Ovary (tissue), 10 donors: Measurements from ENCODE around the gene PLPP2. TPM values are rescaled to one million over a fixed set of nuclear protein-coding genes. Genes with fewer than 3 reads are reported as not detected.

ENCODE experiments used
- DNase-seq, 5 donors: peaks; one replicate each; pipeline ENCODE4 v3.0.0-alpha.2; 2019 to 2020
- H3K27ac ChIP-seq, 2 donors: fragments of 200-600 bp; one replicate each; pipeline versions ENCODE4 v1.5.1 to v1.8.0; 2019 to 2022
- H3K27me3 ChIP-seq: fragments of 200-600 bp; one replicate; pipeline ENCODE4 v1.8.0; 2022
- H3K36me3 ChIP-seq: fragments of 200-600 bp; sonication (generic); one replicate; pipeline ENCODE4 v1.5.1; 2019
- H3K4me1 ChIP-seq: one replicate; pipeline ENCODE4 v1.8.1; 2013; ENCODE audit warnings: mild to moderate bottlenecking, moderate library complexity; ENCODE audit not compliant: insufficient read depth
- H3K4me3 ChIP-seq: fragments of 200-600 bp; sonication (generic); one replicate; pipeline ENCODE4 v1.5.1; 2017
- H3K9me3 ChIP-seq, 2 donors: fragments of 200-600 bp in 1 of 2; sonication (generic) in 1 of 2; one replicate each; pipeline versions ENCODE4 v1.5.1 to v1.8.1; 2013 to 2019; ENCODE audit warnings: mild to moderate bottlenecking in 1 of 2, moderate library complexity in 1 of 2
- CTCF ChIP-seq, 3 donors: fragments of 450-650 bp in 2 of 3; fragments of 200-600 bp in 1 of 3; IDR thresholded peaks; one replicate each; pipeline versions ENCODE4 v1.5.1 to v1.8.0; 2016 to 2022; ENCODE audit warnings: antibody characterized with exemption in 3 of 3, mild to moderate bottlenecking in 1 of 3
- EP300 ChIP-seq: sonication (generic); formaldehyde crosslinking; IDR thresholded peaks from one replicate; pipeline ENCODE4 v1.6.1; 2017; ENCODE audit warnings: antibody characterized with exemption
- POLR2A ChIP-seq: fragments of 450-650 bp; IDR thresholded peaks from one replicate; pipeline ENCODE4 v1.6.1; 2017; ENCODE audit warnings: antibody characterized with exemption, mild to moderate bottlenecking, moderate library complexity
- WGBS, 3 donors: extraction: QIAGEN DNeasy Blood & Tissue Kit in 1 of 3; methylation state at CpG; one replicate each; pipeline versions ENCODE4 v1.1.5 to v1.1.7; 2013 to 2017; 5-methylcytosine and 5-hydroxymethylcytosine counted together
- intact Hi-C, 4 donors: fragments of 100-400 bp; cut with DNase I; formaldehyde crosslinking; loops; one replicate each; pipeline versions ENCODE4 v1.11.0 to v1.15.1; 2022 to 2023
- long read RNA-seq, 3 donors: library from polyadenylated mRNA in 2 of 3; unstranded in 2 of 3; transcript quantifications; one replicate each; pipeline ENCODE4 v2.0.0 and lab custom pipeline, GENCODE V29; 2021 to 2026
- polyA plus RNA-seq, 2 donors: library from polyadenylated mRNA; stranded (reverse); fragments of 200-250 nt in 1 of 2; fragments of 350-450 nt in 1 of 2; fragmentation: Illumina TruSeq in 1 of 2; extraction: RNeasy Lipid Tissue Mini Kit (QIAGEN cat#74804) in 1 of 2; gene quantifications; one replicate each; pipeline ENCODE4 v1.2.3, GENCODE V29; 2013 to 2014
- total RNA-seq, 7 donors: library from RNA; depleted of rRNA in 2 of 7; stranded (reverse); fragments of >200 nt in 2 of 7; fragmentation: NEBNext Ultra II Directional in 3 of 7; extraction: Animal tissue kit (Norgen Biotek cat#: 25700) in 3 of 7; gene quantifications; one replicate each; pipeline versions ENCODE4 v1.1.0 to v1.2.4, GENCODE V29; 2016 to 2023
- donor health status: DM: no; HTN: no; CAD: no; lungs with moderate emphysema.
- donor health status: DM: no; HTN: no; CAD: no.
- donor health status: Bipolar disorder and iron deficiency.
- donor health status: DM: yes; HTN: yes; CAD: no.
- donor health status: DM: no; HTN: no; CAD: no.
- donor health status: DM: yes; HTN: yes; CAD: no.

The PLPP2 gene
- 10 to 100 TPM in 3 of 7 donors, 1 to 10 TPM in 4; 3.0 to 75.0 (median 5.9) TPM for total RNA-seq
- 1 to 10 TPM in 1 of 2 donors, under 1 TPM in 1; 0.68 to 3.1 TPM for polyA plus RNA-seq
- long read RNA-seq, donor 1, partial matches to known transcripts, result 0 of 5 reads
- long read RNA-seq, donor 1, other reads (novel, unspliced or antisense), result 1 of 5 reads
- long read RNA-seq, donor 2, partial matches to known transcripts, result 0 of 6 reads
- long read RNA-seq, donor 2, other reads (novel, unspliced or antisense), result 0 of 6 reads
- long read RNA-seq, donor 3, partial matches to known transcripts, result 3 of 6 reads
- long read RNA-seq, donor 3, other reads (novel, unspliced or antisense), result 0 of 6 reads

GRCh38 chr19:291006-291521 is at the start of gene PLPP2:
Gene PLPP2 (minus strand): TSS chr19:291403. CDS start chr19:291336, 67 bp downstream.
- 0 to 1% (median 0%) methylated on average over 2 to 57 of the region's 60 CpGs for WGBS, 3 donors
- H3K4me3 ChIP-seq, result peak within 1 kb of the TSS; percentile 51
- no peaks in the 10 kb centered on the region for H3K27me3 ChIP-seq
- H3K27ac ChIP-seq, result peak within 1 kb of the TSS; percentile 14 to 48
- intact Hi-C loops, result no loop called here
- DNase-seq, result no peak
- TF ChIP-seq POLR2A (no peak), CTCF (IDR thresholded peaks at IDR 0.05) (no peak), EP300 (no peak)
- peaks cover 2% of the 10 kb centered on the region for H3K4me1 ChIP-seq
- no peaks in the 10 kb centered on the region for H3K36me3 ChIP-seq
- no peaks in the 10 kb centered on the region for H3K9me3 ChIP-seq

GRCh38 chr19:340620-341385 is 49.6 kb upstream of the PLPP2 start:
- WGBS, 3 donors, result 81 to 87% (median 87%) methylated on average over 15 of the region's 15 CpGs
- Histone ChIP-seq H3K27me3 (no peaks in the 10 kb centered on the region), H3K36me3 (no peaks in the 10 kb centered on the region), H3K4me1 (peaks cover 33% of the 10 kb centered on the region), H3K27ac (no peak overlapping the region), H3K9me3 (no peaks in the 10 kb centered on the region), H3K4me3 (no peak overlapping the region)
- intact Hi-C loops, result no loop called here
- TF ChIP-seq EP300 (no peak), CTCF (IDR thresholded peaks at IDR 0.05) (no peak), POLR2A (no peak)
- DNase-seq, result no peak

DNA sequence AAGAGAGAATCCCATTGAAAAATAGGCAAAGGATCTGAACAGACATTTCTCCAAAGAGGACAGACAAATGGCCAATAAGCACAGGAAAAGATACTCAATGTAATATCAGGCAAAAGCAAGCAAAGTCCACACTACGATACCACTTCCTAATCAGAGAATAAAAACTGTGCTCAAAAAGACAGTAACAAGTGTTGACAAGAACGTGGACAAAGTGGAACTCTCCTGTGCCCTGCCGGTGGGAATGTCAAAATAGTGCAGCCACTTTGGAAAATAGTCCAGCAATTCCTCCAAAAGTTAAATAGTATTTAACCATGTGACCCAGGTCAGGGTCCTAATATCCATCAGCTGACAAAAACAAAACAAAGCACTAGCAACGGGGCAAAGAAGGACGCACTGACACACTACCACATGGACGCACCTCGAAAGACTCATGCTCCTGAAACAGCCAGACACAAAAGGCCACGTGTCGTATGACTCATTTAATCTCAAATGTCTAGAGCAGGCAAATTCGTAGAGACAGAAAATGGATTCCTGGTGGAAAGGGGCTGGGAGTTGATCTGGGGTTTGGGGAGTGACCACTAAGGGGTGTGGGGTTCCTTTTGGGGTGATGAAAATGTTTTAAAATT is 48.2 kb upstream of the PLPP2 start:
- H3K36me3 ChIP-seq, result no peaks in the 10 kb centered on the region
- intact Hi-C loops, result no loop called here
- H3K4me1 ChIP-seq, result peaks cover 34% of the 10 kb centered on the region
- no peaks in the 10 kb centered on the region for H3K9me3 ChIP-seq
- no peaks in the 10 kb centered on the region for H3K27me3 ChIP-seq
- no peak for DNase-seq
- H3K4me3 ChIP-seq, result no peak overlapping the region
- 89 to 95% (median 94%) methylated on average over 10 of the region's 10 CpGs for WGBS, 3 donors
- TF ChIP-seq CTCF (IDR thresholded peaks at IDR 0.05) (no peak), EP300 (no peak), POLR2A (no peak)
- no peak overlapping the region for H3K27ac ChIP-seq

DNA sequence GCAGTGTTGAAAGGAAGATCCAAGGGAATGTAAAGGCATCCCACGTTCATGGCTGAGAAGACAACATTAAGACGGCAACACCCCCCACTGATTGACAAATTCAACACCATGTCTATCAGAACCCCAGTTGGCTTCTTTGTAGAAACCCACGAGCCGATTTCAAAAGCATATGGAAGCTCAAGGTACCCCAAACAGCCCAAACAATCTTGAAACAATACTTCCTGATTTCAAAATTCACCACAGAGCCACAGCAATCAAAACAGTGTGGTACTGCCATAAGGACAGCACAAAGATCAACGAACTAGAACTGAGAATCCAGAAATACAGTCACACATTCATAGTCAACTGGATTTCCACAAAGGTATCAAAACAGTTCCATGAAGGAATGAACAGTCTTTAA is 47.2 kb upstream of the PLPP2 start:
- WGBS, 3 donors, result 89 to 94% (median 90%) methylated on average over 5 of the region's 5 CpGs
- no peak overlapping the region for H3K4me3 ChIP-seq
- no peak for TF ChIP-seq CTCF (IDR thresholded peaks at IDR 0.05)
- no peak for TF ChIP-seq EP300
- no peak for TF ChIP-seq POLR2A
- no peaks in the 10 kb centered on the region for H3K27me3 ChIP-seq
- intact Hi-C loops, result no loop called here
- no peaks in the 10 kb centered on the region for H3K36me3 ChIP-seq
- H3K9me3 ChIP-seq, result no peaks in the 10 kb centered on the region
- DNase-seq, result no peak
- no peak overlapping the region for H3K27ac ChIP-seq
- peaks cover 31% of the 10 kb centered on the region for H3K4me1 ChIP-seq
